ENCODE results near the gene MBOAT7. TPM values are rescaled to one million over a fixed set of nuclear protein-coding genes. Genes with fewer than 3 reads are reported as not detected.

Gene MBOAT7
- polyA plus RNA-seq, 2 of the 4 experiments (the other 2 are of a cell fraction): 42.1 to 142 TPM

GRCh38 chr19:54148158-54148557, 41.2 kb downstream of the MBOAT7 start:
- WGBS (ENCODE audit: missing lambda C conversion rate): 94% methylated on average over 13 of the region's 19 CpGs
- DNase-seq (ENCODE audit: low read depth in 1 of 2, low spot score in 1 of 2): no peak
- POLR2A ChIA-PET: interaction anchor here (0.9 to 5.5 kb wide), 3 partner anchors 10 to 11 kb away, joined by 3 to 36 read pairs (median 6); partner anchors contain the start of genes CNOT3 and LENG1

GRCh38 chr19:54147676-54148075, 41.7 kb downstream of the MBOAT7 start:
- WGBS (ENCODE audit: missing lambda C conversion rate): 64% methylated on average over 3 of the region's 3 CpGs

More at GRCh38 chr19:54148158-54148557, 41.2 kb downstream of the MBOAT7 start:
- Histone ChIP-seq H3K4me3 (no peak overlapping the region), H3K4me2 (no peak overlapping the region), H3K4me1 (no peaks in the 10 kb centered on the region), H3K9me3 (no peaks in the 10 kb centered on the region), H3K27ac (no peak overlapping the region)
- FAIRE-seq: no peak
- no peak for TF ChIP-seq NR3C1 (IDR thresholded peaks at IDR 0.05)
- no peak for TF ChIP-seq HEYL (CRISPR knock-in tag; IDR thresholded peaks at IDR 0.05)
- TF ChIP-seq KDM1A (IDR thresholded peaks at IDR 0.05; ENCODE audit: low read depth): no peak
- no peak for TF ChIP-seq FOSL2 (IDR thresholded peaks at IDR 0.05)
- no peak for TF ChIP-seq FOSL2 (CRISPR knock-in tag; IDR thresholded peaks at IDR 0.05)
- no peak for TF ChIP-seq ELK1 (IDR thresholded peaks at IDR 0.05; ENCODE audit: low read depth, low read length)
- TF ChIP-seq FOXS1 (CRISPR knock-in tag; IDR thresholded peaks at IDR 0.05): no peak
- TF ChIP-seq SREBF2 (IDR thresholded peaks at IDR 0.05): no peak
- no peak for ATAC-seq
- CTCF ChIA-PET: interaction anchor here (1.4 to 4.4 kb wide), 3 partner anchors 9 to 20 kb away, joined by 3 to 24 read pairs (median 8); partner anchors contain the start of gene LENG1

More at GRCh38 chr19:54147676-54148075, 41.7 kb downstream of the MBOAT7 start:
- Histone ChIP-seq H3K4me2 (no peak overlapping the region), H3K4me1 (no peaks in the 10 kb centered on the region), H3K27ac (no peak overlapping the region), H3K9me3 (no peaks in the 10 kb centered on the region), H3K4me3 (no peak overlapping the region)
- TF ChIP-seq NFE2L2 (conservative IDR thresholded peaks at IDR 0.05; ENCODE audit: low read length): no peak
- TF ChIP-seq RARB (CRISPR knock-in tag; IDR thresholded peaks at IDR 0.05): no peak
- TF ChIP-seq GATA3 (IDR thresholded peaks at IDR 0.05; ENCODE audit: borderline replicate concordance): no peak
- TF ChIP-seq, protein P1, sequence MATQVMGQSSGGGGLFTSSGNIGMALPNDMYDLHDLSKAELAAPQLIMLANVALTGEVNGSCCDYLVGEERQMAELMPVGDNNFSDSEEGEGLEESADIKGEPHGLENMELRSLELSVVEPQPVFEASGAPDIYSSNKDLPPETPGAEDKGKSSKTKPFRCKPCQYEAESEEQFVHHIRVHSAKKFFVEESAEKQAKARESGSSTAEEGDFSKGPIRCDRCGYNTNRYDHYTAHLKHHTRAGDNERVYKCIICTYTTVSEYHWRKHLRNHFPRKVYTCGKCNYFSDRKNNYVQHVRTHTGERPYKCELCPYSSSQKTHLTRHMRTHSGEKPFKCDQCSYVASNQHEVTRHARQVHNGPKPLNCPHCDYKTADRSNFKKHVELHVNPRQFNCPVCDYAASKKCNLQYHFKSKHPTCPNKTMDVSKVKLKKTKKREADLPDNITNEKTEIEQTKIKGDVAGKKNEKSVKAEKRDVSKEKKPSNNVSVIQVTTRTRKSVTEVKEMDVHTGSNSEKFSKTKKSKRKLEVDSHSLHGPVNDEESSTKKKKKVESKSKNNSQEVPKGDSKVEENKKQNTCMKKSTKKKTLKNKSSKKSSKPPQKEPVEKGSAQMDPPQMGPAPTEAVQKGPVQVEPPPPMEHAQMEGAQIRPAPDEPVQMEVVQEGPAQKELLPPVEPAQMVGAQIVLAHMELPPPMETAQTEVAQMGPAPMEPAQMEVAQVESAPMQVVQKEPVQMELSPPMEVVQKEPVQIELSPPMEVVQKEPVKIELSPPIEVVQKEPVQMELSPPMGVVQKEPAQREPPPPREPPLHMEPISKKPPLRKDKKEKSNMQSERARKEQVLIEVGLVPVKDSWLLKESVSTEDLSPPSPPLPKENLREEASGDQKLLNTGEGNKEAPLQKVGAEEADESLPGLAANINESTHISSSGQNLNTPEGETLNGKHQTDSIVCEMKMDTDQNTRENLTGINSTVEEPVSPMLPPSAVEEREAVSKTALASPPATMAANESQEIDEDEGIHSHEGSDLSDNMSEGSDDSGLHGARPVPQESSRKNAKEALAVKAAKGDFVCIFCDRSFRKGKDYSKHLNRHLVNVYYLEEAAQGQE (IDR thresholded peaks at IDR 0.05): no peak
- TF ChIP-seq SREBF2 (IDR thresholded peaks at IDR 0.05): no peak
- TF ChIP-seq RCOR1 (IDR thresholded peaks at IDR 0.05; ENCODE audit: low read depth, low read length): no peak
- no peak for TF ChIP-seq HOXB13 (CRISPR knock-in tag; IDR thresholded peaks at IDR 0.05; ENCODE audit: low read depth)
- TF ChIP-seq HOXB5 (CRISPR knock-in tag; IDR thresholded peaks at IDR 0.05): no peak
- TF ChIP-seq HEYL (CRISPR knock-in tag; IDR thresholded peaks at IDR 0.05): no peak
- TF ChIP-seq POLR2A (IDR thresholded peaks at IDR 0.05; ENCODE audit: low read length): no peak
- no peak for TF ChIP-seq HDAC2 (IDR thresholded peaks at IDR 0.05)
- TF ChIP-seq PBX3 (IDR thresholded peaks at IDR 0.05): no peak
- no peak for TF ChIP-seq MAX (IDR thresholded peaks at IDR 0.05)
- TF ChIP-seq HOXA7 (CRISPR knock-in tag; IDR thresholded peaks at IDR 0.05): no peak
- no peak for TF ChIP-seq RAD21 (conservative IDR thresholded peaks at IDR 0.05 in 1 of 2, IDR thresholded peaks at IDR 0.05 in 1 of 2)
- no peak for TF ChIP-seq BHLHE40 (IDR thresholded peaks at IDR 0.05; ENCODE audit: low read depth, low read length)
- no peak for FAIRE-seq
- ATAC-seq: peak; percentile 13 to 23; a peak in 3 of 6 replicates
- ChIA-PET CTCF (interaction anchor here (1.4 to 4.4 kb wide), 3 partner anchors 9 to 20 kb away, joined by 3 to 24 read pairs (median 8); partner anchors contain the start of gene LENG1), POLR2A (interaction anchor here (0.9 to 5.5 kb wide), 3 partner anchors 10 to 12 kb away, joined by 3 to 36 read pairs (median 6); partner anchors contain the start of genes CNOT3 and LENG1)
- DNase-seq (ENCODE audit: low read depth in 1 of 2, low spot score in 1 of 2): no peak

Data from A549 (cell line).